Sigmoid colon (tissue), 4 donors: ENCODE results near the gene UCMA.

ENCODE experiments used
- CTCF ChIP-seq, 4 experiments: fragments of 450-650 bp in 3 of 4; fragments of 200-600 bp in 1 of 4; IDR thresholded peaks; one replicate each; pipeline ENCODE4 v1.5.1; 2016 to 2019; ENCODE audit warnings: antibody characterized with exemption in 4 of 4, mild to moderate bottlenecking in 3 of 4, moderate library complexity in 2 of 4
- EP300 ChIP-seq, 4 donors: sonication (generic); formaldehyde crosslinking; IDR thresholded peaks; one replicate each; pipeline ENCODE4 v1.6.1; 2017; ENCODE audit warnings: antibody characterized with exemption in 4 of 4
- POLR2A ChIP-seq, 2 donors: fragments of 450-650 bp; IDR thresholded peaks; one replicate each; pipeline ENCODE4 v1.6.1; 2016; ENCODE audit warnings: antibody characterized with exemption in 2 of 2, mild to moderate bottlenecking in 2 of 2, moderate library complexity in 2 of 2
- POLR2AphosphoS5 ChIP-seq, 4 donors: sonication (generic); formaldehyde crosslinking; IDR thresholded peaks; one replicate each; pipeline ENCODE4 v1.6.1; 2017; ENCODE audit warnings: antibody characterized with exemption in 4 of 4

- TF ChIP-seq POLR2A (IDR thresholded peaks at IDR 0.05) (no peak), CTCF (IDR thresholded peaks at IDR 0.05) (no peak), POLR2AphosphoS5 (IDR thresholded peaks at IDR 0.05) (peak in 1 of 4 donors; percentile 2), EP300 (IDR thresholded peaks at IDR 0.05) (no peak)
Measured at GRCh38 chr10:13184730-13185514, 49.3 kb downstream of the UCMA start.
